ENCODE measurements around the gene FXYD3.

DNA sequence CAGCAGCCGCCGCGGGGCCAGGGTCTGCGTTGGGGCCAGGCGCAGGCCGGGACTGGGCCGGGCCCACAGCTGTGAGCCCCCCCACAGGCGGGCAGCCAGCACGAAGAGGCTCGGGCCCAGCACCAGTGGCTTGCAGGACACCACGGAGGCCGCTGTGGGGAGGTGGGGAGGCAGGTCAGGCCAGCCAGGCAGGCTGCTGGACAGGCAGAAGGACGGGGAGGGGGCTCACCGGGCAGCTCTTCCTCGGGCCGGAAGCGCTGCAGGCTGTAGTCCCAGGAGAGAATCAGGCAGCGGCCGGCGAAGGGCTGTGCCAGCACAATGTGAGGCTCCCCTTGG is 11.0 kb downstream of the FXYD3 start:
- TF ChIP-seq, protein P1, sequence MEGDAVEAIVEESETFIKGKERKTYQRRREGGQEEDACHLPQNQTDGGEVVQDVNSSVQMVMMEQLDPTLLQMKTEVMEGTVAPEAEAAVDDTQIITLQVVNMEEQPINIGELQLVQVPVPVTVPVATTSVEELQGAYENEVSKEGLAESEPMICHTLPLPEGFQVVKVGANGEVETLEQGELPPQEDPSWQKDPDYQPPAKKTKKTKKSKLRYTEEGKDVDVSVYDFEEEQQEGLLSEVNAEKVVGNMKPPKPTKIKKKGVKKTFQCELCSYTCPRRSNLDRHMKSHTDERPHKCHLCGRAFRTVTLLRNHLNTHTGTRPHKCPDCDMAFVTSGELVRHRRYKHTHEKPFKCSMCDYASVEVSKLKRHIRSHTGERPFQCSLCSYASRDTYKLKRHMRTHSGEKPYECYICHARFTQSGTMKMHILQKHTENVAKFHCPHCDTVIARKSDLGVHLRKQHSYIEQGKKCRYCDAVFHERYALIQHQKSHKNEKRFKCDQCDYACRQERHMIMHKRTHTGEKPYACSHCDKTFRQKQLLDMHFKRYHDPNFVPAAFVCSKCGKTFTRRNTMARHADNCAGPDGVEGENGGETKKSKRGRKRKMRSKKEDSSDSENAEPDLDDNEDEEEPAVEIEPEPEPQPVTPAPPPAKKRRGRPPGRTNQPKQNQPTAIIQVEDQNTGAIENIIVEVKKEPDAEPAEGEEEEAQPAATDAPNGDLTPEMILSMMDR (IDR thresholded peaks at IDR 0.05) = no peak
- TF ChIP-seq POLR2AphosphoS5 (IDR thresholded peaks at IDR 0.05) (no peak), POLR2A (IDR thresholded peaks at IDR 0.05) (no peak)
